NCI-H1105 (cell line): Measurements from ENCODE around the gene NRG3.

ENCODE experiments used
- DNase-seq: peaks from one replicate; lab custom pipeline; 2025; lab: John Stamatoyannopoulos, UW

Gene NRG3

GRCh38 chr10:81874875-81875466, at the start of gene NRG3:
Gene NRG3 (plus strand): TSS chr10:81875194.
- no peak for DNase-seq

GRCh38 chr10:81828251-81828650, 46.7 kb upstream of the NRG3 start:
- DNase-seq: no peak

- no peak for DNase-seq
These were observed 43.9 kb upstream of the NRG3 start for GRCh38 chr10:81831060-81831459.

GRCh38 chr10:81838950-81839349, 36.0 kb upstream of the NRG3 start:
- DNase-seq: no peak

GRCh38 chr10:81843042-81843441, 32.0 kb upstream of the NRG3 start:
- DNase-seq: no peak

- no peak for DNase-seq
These were observed 27.3 kb upstream of the NRG3 start for GRCh38 chr10:81847675-81848074.

GRCh38 chr10:81848514-81848913, 26.5 kb upstream of the NRG3 start:
- no peak for DNase-seq

GRCh38 chr10:81848931-81849330, 26.1 kb upstream of the NRG3 start:
- DNase-seq: no peak

GRCh38 chr10:81862596-81862995, 12.4 kb upstream of the NRG3 start:
- DNase-seq: no peak

- DNase-seq: no peak
These were observed 11.2 kb upstream of the NRG3 start for GRCh38 chr10:81863771-81864170.

- DNase-seq: no peak
These were observed 9.4 kb upstream of the NRG3 start for GRCh38 chr10:81865581-81865980.

- DNase-seq: no peak
These were observed 8.2 kb upstream of the NRG3 start for GRCh38 chr10:81866753-81867152.

- DNase-seq: no peak
These were observed 4.5 kb upstream of the NRG3 start for GRCh38 chr10:81870472-81870871.

GRCh38 chr10:81871558-81871957, 3.4 kb upstream of the NRG3 start:
- no peak for DNase-seq

- no peak for DNase-seq
These were observed 2.7 kb upstream of the NRG3 start for GRCh38 chr10:81872206-81872862.

- DNase-seq: no peak
These were observed 1.6 kb upstream of the NRG3 start for GRCh38 chr10:81873231-81873931.

- no peak for DNase-seq
These were observed 820 bp upstream of the NRG3 start for GRCh38 chr10:81873932-81874816.

- DNase-seq: no peak
These were observed 666 bp downstream of the NRG3 start for GRCh38 chr10:81875467-81876252.

- DNase-seq: no peak
These were observed 1.5 kb downstream of the NRG3 start for GRCh38 chr10:81876253-81877077.

GRCh38 chr10:81877596-81877995, 2.6 kb downstream of the NRG3 start:
- DNase-seq: no peak

- no peak for DNase-seq
These were observed 7.0 kb downstream of the NRG3 start for GRCh38 chr10:81882011-81882410.
